HG03565 (cell line): ENCODE data around the gene BLOC1S1.

ENCODE experiments used
- ATAC-seq: cut with Tn5 transposase; IDR thresholded peaks from one replicate; pipeline ENCODE4 v1.9.1; 2021; ENCODE audit warnings: mild to moderate bottlenecking, moderate library complexity; ENCODE audit not compliant: unreplicated experiment

The BLOC1S1 gene

GRCh38 chr12:55726971-55727370 lies 11.1 kb downstream of the BLOC1S1 start:
- no peak for ATAC-seq

GRCh38 chr12:55727643-55728185 lies 11.9 kb downstream of the BLOC1S1 start:
- ATAC-seq: no peak

- ATAC-seq: no peak
These were observed 12.5 kb downstream of the BLOC1S1 start for GRCh38 chr12:55728186-55728938.

DNA sequence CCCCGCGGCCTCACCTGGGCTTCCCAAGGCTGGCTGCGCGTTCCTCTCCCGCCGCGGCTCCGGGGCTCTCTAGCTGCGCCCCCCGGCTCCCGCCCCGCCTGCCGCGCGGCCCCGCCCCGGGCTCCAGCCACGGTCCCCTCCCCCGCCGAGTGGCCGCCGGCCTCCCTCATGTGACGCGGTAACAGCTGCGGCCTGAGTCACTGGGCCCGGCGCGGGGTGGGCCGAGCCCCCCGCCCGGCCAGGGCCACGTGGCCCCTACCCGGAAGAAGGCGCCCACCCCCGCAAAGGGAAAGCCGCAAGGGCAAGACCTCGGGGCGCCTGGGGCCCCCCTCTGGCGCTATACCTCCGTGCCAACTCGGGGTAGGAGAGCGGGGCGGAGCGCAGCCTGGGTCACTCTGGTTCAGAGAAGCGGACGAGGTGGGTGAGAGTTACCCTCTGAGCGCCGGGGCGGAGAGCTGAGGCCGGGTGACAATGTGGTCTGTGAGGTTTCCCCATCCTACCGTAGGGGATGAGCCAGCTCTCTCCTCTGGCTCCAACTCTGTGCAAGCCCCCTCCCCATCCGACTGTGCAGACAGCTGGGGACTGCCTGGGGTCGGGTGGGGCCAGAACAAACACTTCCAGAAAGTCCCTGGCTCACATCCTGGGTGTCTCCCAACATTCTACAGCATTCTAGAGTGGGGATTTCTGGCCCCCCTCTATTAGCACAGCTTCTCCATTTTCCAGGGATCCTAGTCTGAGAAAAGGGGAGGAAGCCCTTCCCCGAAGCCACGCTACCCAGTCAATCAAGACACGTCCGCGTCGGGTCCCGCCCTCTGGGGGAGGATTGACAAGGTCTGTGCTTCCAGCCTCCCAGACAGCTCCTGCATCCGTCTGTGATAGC lies 13.3 kb downstream of the BLOC1S1 start, which contains the start of gene CD63:
TSS of gene CD63 (minus strand) at position 71 of the 880 bp plus-strand sequence. CDS start 668 bp downstream, outside the sequence.
- peak; percentile 54 for ATAC-seq

- ATAC-seq: peak; percentile 27
These were observed 14.3 kb downstream of the BLOC1S1 start for GRCh38 chr12:55729819-55730818.

DNA sequence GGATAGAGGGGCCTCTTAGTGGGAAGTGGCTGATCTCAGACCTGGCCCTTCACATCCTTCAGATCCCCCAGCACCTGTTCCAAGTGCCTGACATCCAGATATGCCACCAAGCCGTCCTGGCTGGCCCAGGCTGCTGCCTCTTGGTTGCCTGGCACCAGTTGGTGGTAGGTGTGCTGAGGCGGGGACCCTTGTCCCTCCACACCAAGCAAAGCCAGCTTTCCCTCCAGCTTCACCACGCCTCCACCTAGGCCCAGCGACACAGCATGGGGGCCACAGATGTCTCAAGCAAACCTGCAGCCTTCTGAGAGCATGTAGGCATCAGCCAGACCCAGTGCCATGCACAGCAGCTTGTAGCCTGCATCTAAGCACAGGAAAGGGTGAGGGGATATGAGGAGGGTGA lies 16.4 kb downstream of the BLOC1S1 start:
- ATAC-seq: no peak

- no peak for ATAC-seq
These were observed 17.2 kb downstream of the BLOC1S1 start for GRCh38 chr12:55733021-55733555.

- no peak for ATAC-seq
These were observed 18.0 kb downstream of the BLOC1S1 start for GRCh38 chr12:55733858-55734257.

DNA sequence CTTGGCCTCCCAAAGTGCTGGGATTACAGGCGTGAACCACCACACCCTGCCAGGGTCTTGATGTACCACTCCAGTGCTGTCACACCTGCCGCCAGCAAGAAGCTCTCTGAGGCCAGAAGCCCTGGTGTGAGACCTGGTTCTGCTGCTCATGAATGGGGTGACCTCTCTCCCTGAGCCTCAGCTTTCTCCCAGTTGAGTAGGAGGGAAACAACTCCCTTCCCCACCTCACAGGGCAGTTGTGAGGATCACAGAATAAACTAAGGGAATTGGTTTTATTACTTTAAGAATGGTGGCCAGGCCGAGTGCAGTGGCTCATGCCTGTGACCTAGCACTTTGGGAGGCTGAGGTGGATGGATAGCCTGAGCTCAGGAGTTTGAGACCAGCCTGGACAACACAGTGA lies 18.7 kb downstream of the BLOC1S1 start:
- ATAC-seq: no peak

DNA sequence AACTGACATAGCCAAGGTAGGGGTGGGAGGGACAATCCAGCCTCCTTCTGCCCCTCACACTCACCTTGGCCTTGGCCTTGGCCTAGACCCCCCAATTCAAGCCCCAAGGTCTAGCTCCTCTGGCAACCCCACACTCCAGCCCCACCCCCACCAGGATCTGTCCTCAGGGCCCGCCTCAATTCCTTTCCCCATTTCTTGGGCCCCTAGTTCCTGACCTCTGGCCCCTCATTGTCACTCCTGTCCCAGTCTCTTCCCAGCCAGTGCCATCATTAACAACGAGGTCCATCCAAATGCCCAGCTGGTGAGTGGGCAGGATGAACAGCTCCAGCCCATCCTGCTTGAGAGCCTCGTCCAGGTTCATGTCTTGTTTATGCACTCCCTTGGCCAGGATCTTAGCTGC lies 20.2 kb downstream of the BLOC1S1 start:
- no peak for ATAC-seq

DNA sequence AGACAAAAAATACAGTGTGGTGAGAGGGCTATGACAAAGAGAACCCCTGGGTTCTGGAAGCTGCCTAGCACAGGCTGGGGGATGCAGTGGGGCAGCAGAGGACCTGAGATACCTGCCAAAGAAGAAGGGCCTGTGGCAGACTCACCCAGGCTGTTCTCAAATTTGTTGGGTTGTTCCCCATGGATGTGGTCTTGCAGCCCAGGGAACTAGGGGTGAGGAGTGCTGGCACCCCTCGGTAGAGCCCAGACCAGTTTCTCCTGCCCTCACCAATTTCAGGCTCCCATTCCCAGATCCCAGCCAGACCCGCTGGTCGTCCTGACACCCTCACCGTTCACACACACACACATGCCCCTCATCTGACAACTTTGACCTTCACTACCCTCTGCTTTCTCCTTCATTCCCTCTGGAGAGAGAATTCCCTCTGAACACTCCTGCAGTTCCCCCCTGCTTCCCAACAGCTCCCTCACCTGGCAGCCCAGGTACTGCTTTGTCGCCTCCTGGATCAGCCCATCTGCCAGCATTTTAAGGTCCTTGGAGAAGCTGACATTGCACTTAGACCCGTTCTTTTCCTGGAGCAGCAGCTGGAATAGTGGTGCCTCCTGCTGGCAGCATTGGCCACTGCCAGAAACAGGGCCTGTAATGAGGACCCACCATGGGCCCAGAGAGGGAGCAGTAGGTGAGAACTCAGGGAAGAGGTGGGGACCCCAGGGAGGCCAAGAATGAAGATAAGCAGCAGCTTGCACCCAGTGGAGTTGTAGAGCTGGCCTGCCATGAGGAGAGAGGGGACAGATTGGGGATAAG lies 21.1 kb downstream of the BLOC1S1 start:
- ATAC-seq: no peak

DNA sequence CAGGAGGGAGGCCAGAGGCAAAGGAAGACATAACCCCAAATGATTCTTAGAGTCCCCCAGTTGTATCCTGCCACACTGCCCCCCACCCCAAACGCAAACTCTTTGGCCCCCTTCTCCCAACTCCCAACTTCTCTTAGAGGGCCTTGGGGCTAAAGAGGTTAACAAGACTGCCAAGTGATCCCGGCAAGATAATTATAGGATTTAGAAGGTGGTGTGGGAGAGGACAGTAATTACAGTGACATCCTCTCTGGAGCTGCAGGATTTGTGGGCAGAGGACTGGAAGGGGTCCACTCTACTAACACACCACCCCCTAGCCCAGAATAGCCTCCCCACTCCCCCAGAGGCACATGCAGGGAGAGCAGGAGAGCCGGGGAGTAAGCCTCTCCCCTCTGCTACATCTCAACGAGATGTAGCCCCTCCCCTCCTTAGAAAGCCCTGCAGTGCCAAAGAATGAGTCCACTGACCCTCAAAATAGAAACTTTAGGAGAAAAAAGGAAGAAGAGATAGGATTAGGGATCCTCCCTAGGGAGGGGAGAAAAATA lies 21.8 kb downstream of the BLOC1S1 start:
- no peak for ATAC-seq

DNA sequence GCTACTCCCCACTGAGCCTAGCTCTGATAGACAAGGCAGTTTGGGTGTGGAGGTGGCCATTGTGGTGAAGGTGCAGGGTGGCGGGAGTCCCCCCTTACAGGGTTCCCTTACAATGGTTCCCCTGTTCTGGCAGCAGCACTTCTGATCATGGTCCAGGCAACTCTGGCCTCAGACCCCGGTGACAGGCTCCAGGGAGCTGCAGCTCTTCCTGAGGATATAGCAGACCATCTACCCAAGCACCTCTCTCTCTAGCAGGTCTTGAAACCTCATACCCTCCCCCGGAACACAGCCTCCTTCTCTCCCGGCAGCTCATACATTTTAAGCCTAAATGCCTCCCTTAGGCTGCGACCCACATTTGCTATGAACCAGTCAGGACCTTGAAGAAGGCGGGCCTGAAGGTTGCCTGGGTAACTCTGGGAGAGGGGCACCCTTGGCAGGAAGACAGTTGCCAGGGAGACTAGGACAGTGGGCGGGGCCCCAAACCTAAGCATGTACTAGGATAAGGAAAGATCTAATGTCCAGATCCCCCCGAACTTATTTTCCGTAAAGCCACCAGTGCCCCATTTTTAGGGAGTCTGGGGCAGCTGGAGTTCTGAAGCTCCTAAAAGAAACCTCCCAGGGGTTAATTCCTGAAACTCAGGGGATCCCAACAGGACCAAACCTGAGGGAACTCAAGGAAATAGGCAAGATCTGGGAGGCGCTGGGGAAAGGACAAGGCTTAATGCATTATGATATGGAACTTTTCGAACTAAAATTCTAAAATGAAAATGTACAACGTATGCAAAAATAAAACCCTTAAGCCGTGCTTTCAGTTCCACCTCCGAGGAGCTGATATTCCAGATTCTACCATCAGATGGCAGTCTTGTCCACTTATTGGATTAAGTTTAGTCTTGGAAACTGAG lies 22.5 kb downstream of the BLOC1S1 start:
- ATAC-seq: peak; percentile 66

DNA sequence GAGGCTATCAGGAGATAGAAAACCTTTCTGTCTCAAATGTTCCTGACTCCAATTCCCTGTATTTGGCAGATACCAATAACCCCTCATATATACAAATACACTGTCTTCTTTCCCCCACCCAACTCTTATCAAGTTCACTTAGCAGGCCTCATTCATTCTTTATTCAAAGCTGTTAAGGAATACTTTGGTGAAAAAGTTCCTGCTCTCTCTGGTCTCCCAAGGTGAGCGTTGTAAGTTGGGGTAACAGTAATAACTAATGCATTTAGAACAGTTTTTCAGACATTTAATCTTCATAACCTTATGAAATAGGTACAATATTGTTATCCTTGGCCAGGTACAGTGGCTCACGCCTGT lies 23.2 kb downstream of the BLOC1S1 start:
- ATAC-seq: no peak

DNA sequence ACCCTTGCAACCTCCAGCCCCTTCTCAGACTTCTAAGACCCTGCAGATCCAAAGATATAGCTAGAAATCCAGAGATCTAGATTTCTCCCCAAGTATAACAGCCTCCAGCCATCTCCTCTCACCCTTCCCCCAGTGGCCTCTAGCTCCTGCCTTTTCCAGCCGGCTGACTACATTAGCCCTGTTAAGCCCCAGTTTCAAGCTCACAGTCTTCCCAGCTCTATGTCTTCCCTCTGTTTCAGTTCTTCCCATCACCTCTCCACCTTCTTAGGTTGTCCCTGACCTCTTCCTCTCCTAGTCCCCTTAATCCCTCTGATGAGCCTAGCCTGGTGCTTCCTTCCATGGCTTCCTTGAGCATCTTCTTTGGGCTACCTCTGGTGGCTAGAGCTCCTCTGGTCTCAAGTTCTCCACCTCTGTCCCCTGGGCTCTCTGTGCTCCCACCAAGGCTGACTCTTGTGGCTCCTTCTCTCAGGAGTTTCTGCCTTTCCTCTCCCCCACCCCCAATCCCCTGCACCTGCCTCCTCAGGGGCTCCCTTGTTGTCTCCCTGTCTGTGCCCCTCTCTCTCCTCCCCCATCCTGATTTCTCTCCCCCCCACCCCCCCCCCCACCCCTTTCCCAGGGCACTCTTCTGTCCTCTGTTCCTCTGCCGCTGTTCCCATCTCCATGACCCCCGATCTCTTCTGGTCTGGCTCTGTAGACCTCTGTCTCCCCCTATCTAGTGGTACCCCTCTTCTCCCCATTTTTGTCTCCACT lies 26.3 kb downstream of the BLOC1S1 start:
- no peak for ATAC-seq

DNA sequence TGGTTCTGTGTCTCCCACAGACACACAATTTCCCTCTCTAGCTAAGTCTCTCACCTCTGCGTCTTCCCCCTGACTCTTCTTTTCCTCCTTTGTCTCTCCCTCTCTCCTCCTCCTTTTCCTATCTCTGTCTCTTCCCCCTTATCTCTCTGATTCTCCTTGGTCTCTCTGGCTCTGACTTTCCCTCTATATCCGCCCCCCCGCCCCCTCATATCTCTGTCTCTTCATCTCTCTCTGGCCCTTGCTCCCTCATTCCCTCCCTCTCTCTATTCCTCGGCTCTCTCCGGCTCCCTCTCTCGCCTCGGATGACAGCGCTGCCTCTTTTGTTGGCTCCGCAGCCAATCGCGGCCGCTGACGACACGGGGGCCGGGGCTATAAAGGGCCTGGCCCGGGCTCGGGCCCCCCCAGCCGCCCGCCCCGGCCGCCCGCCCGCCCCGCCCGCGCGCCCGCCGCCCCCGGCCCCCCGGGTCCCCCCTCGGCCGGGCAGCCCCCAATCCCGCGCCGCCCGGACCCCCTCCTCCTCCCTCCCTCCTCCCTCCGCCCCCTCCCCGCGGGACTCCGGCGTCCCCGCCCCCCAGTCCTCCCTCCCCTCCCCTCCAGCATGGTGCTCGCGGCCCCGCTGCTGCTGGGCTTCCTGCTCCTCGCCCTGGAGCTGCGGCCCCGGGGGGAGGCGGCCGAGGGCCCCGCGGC lies 27.0 kb downstream of the BLOC1S1 start, which contains the start of gene GDF11:
TSS of gene GDF11 (plus strand) at position 404 of the 687 bp plus-strand sequence. CDS start at position 599, 195 bp downstream.
- ATAC-seq: no peak
